ENCODE measurements around the gene GMPPA.

DNA sequence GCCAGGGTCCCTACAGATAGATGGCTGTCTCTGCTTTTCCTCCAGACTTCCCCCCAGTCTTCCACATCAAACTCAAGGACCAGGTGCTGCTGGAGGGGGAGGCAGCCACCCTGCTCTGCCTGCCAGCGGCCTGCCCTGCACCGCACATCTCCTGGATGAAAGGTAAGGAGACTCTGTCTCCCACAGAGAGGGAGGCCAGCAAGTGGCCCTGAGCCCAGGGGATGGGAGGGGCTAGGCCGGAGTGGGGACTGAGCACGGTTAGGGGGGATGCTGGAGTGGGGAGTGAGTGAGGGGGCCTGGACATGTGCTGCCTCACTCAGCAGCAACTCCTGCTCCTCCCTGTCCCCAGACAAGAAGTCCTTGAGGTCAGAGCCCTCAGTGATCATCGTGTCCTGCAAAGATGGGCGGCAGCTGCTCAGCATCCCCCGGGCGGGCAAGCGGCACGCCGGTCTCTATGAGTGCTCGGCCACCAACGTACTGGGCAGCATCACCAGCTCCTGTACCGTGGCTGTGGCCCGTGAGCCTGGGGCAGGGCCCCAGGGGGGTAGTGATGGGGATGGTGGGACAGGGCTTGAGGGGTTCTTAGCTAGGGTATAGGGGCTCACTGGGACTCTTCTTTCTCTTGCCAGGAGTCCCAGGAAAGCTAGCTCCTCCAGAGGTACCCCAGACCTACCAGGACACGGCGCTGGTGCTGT lies 10.4 kb upstream of the GMPPA start:
- TF ChIP-seq POLR2A (IDR thresholded peaks at IDR 0.05; ENCODE audit: low read depth, low read length), result no peak
- no peak for TF ChIP-seq POLR2AphosphoS5 (IDR thresholded peaks at IDR 0.05; ENCODE audit: low read depth, low read length)
